ENCODE measurements around the gene PPP2R5E. TPM values are rescaled to one million over a fixed set of nuclear protein-coding genes. Genes with fewer than 3 reads are reported as not detected.

PPP2R5E gene
- total and polyA plus RNA-seq, 2 of the 8 experiments (the other 6 are each of a cell fraction or from before 2014, with no cell fraction given): 6.8 to 64.6 TPM

- Histone ChIP-seq H2AK5ac (ENCODE audit: low read depth, low read length) (no peak overlapping the region), H3K4me1 (replicated peaks in 1 of 4; ENCODE audit: control insufficient read depth in 3 of 4, insufficient read depth in 4 of 4, low read length in 3 of 4) (no peaks in the 10 kb centered on the region), H3K9ac (replicated peaks in 1 of 4; ENCODE audit: extremely low read depth in 1 of 4, low read depth in 3 of 4, low read length in 3 of 4) (no peak overlapping the region), H2BK5ac (ENCODE audit: low read depth, low read length) (no peak overlapping the region), H3K79me1 (ENCODE audit: low read depth, low read length) (no peaks in the 10 kb centered on the region), H2BK12ac (ENCODE audit: low read depth, low read length) (no peak overlapping the region), H3K4ac (replicated peaks; ENCODE audit: insufficient read length, low read depth, low read length) (no peak overlapping the region), H4K91ac (replicated peaks; ENCODE audit: insufficient read length, low read length) (no peak overlapping the region), H4K5ac (ENCODE audit: insufficient read length, low read depth, low read length) (no peak overlapping the region), H3K23ac (ENCODE audit: insufficient read length) (no peak overlapping the region), H2AFZ (ENCODE audit: low read length) (no peak overlapping the region), H3K14ac (ENCODE audit: insufficient read length) (no peak overlapping the region), H4K20me1 (replicated peaks in 1 of 2; ENCODE audit: control insufficient read depth in 1 of 2, insufficient read depth in 2 of 2, low read length in 2 of 2) (no peaks in the 10 kb centered on the region), H3K36me3 (ENCODE audit: control insufficient read depth in 2 of 4, insufficient read depth in 4 of 4, low read length in 3 of 4) (no peaks in the 10 kb centered on the region), H2BK20ac (ENCODE audit: low read length) (no peak overlapping the region), H4K8ac (ENCODE audit: extremely low read depth, insufficient read depth, low read length) (no peak overlapping the region), H2BK120ac (replicated peaks; ENCODE audit: low read depth, low read length) (no peak overlapping the region), H3K56ac (replicated peaks; ENCODE audit: insufficient read length, low read depth, low read length) (no peak overlapping the region), H3K27ac (ENCODE audit: low read depth, low read length) (no peak overlapping the region), H3K79me2 (ENCODE audit: control insufficient read depth in 1 of 2, insufficient read depth in 2 of 2, low read length in 2 of 2) (no peaks in the 10 kb centered on the region), H3K4me3 (ENCODE audit: extremely low read depth in 1 of 4, insufficient read depth in 2 of 4, low read depth in 3 of 4, low read length in 4 of 4) (no peak overlapping the region), H3K4me2 (ENCODE audit: insufficient read depth in 1 of 2, low read depth in 2 of 2, low read length in 2 of 2) (no peak overlapping the region), H3K23me2 (ENCODE audit: low read depth, low read length) (no peaks in the 10 kb centered on the region), H3K18ac (ENCODE audit: extremely low read depth, low read length) (no peak overlapping the region), H3K9me3 (ENCODE audit: insufficient read depth in 2 of 2, low read depth in 1 of 2, low read length in 1 of 2) (no peaks in the 10 kb centered on the region), H2BK15ac (ENCODE audit: low read length) (no peak overlapping the region), H3K27me3 (replicated peaks in 1 of 4; ENCODE audit: control insufficient read depth in 3 of 4, extremely low read depth in 1 of 4, insufficient read depth in 3 of 4, low read length in 3 of 4) (no peaks in the 10 kb centered on the region; a peak in 2 of 7 replicates)
- ChIA-PET CTCF (ENCODE audit: partially characterized antibody) (no interaction called here), POLR2A (ENCODE audit: partially characterized antibody) (no interaction called here)
- no peak for TF ChIP-seq SAP30 (IDR thresholded peaks at IDR 0.05; ENCODE audit: insufficient read depth, insufficient replicate concordance, low read length)
- no peak for TF ChIP-seq TBP (IDR thresholded peaks at IDR 0.05; ENCODE audit: low read depth, low read length)
- TF ChIP-seq CTBP2 (IDR thresholded peaks at IDR 0.05; ENCODE audit: borderline replicate concordance, insufficient read depth, insufficient read length, low read length): no peak
- TF ChIP-seq TEAD4 (IDR thresholded peaks at IDR 0.05; ENCODE audit: low read depth, low read length): no peak
- no peak for TF ChIP-seq FOSL1 (IDR thresholded peaks at IDR 0.05; ENCODE audit: insufficient read depth, low read depth, low read length)
- no peak for TF ChIP-seq POLR2AphosphoS5 (IDR thresholded peaks at IDR 0.05; ENCODE audit: low read depth, low read length)
- TF ChIP-seq CBX5 (IDR thresholded peaks at IDR 0.05; ENCODE audit: low read depth, low read length): no peak
- no peak for TF ChIP-seq CBX8 (IDR thresholded peaks at IDR 0.05; ENCODE audit: borderline replicate concordance, low read depth, low read length)
- TF ChIP-seq TCF12 (IDR thresholded peaks at IDR 0.05; ENCODE audit: low read depth, low read length): no peak
- no peak for TF ChIP-seq GABPA (IDR thresholded peaks at IDR 0.05; ENCODE audit: borderline replicate concordance, insufficient read depth, low read length)
- TF ChIP-seq ASH2L (IDR thresholded peaks at IDR 0.05; ENCODE audit: low read length): no peak
- TF ChIP-seq RFX5 (IDR thresholded peaks at IDR 0.05; ENCODE audit: borderline replicate concordance, low read depth, low read length): no peak
- TF ChIP-seq SP4 (IDR thresholded peaks at IDR 0.05; ENCODE audit: low read length): no peak
- no peak for TF ChIP-seq BACH1 (IDR thresholded peaks at IDR 0.05; ENCODE audit: low read length)
- TF ChIP-seq CREB1 (IDR thresholded peaks at IDR 0.05): no peak
- DNase-seq (ENCODE audit: low read depth in 1 of 2, low spot score in 2 of 2): no peak
- WGBS, 2 experiments (ENCODE audit: extremely low coverage in 1 of 2, insufficient coverage in 1 of 2, insufficient read length in 1 of 2, insufficient replicate concordance in 2 of 2, low coverage in 1 of 2, low lambda C conversion rate in 2 of 2, missing lambda C conversion rate in 1 of 2): 96% methylated on average over 1 of the region's 1 CpG; no CpG with 5 or more reads in 1 of the 2 experiments
- FAIRE-seq: no peak
These were observed 220.7 kb downstream of the PPP2R5E start for GRCh38 chr14:63322472-63322871.

All from H1 (cell line).